ENCODE data around the gene IGF1.

IGF1 gene

DNA sequence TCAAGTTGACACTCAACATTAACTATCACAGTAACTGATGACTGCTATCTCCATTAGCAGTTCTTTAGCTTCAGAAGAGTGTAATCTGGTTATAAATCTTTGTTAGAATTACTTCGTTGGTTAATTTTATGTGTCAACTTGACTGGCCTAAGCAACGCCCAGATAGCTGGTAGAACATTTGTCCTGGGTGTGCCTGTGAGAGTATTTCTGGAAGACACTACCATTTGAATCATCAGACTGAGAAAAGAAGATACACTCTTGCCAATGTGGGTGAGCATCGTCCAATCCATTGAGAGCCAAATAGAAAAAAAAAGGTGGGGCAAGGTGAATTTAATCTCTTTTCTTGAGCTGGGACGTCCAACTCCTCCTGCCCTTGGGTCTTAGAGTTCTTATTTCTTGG is 129.0 kb downstream of the IGF1 start:
- Histone ChIP-seq H3K23ac (ENCODE audit: low read length) (no peak overlapping the region), H3K79me1 (ENCODE audit: low read length) (no peaks in the 10 kb centered on the region), H4K8ac (ENCODE audit: low read depth, low read length) (no peak overlapping the region), H3K27me3 (ENCODE audit: insufficient read depth, low read length, poor library complexity) (no peaks in the 10 kb centered on the region), H3K9ac (ENCODE audit: low read length) (no peak overlapping the region), H3K4me3 (ENCODE audit: low read length) (no peak overlapping the region), H3K4me2 (ENCODE audit: low read length) (no peak overlapping the region), H3K27ac (ENCODE audit: low read depth, low read length) (no peak overlapping the region), H3K56ac (ENCODE audit: low read length) (no peak overlapping the region), H2AK5ac (ENCODE audit: low read length) (no peak overlapping the region), H3K18ac (ENCODE audit: low read length) (no peak overlapping the region), H3K36me3 (ENCODE audit: control insufficient read depth, insufficient read depth, low read length) (no peaks in the 10 kb centered on the region), H3K79me2 (ENCODE audit: control insufficient read depth, insufficient read depth, low read length) (no peaks in the 10 kb centered on the region), H4K5ac (ENCODE audit: low read length) (no peak overlapping the region), H2BK15ac (replicated peaks; ENCODE audit: low read depth) (no peak overlapping the region), H2BK120ac (ENCODE audit: low read depth, low read length) (no peak overlapping the region), H3K4ac (ENCODE audit: low read depth, low read length) (no peak overlapping the region), H3K4me1 (ENCODE audit: control insufficient read depth, low read depth, low read length) (no peaks in the 10 kb centered on the region), H2BK5ac (ENCODE audit: low read length) (no peak overlapping the region)
- no peak for DNase-seq
- no CpG with 5 or more reads among the region's 4 CpGs for WGBS (ENCODE audit: extremely low coverage, insufficient coverage, low lambda C conversion rate)

DNA sequence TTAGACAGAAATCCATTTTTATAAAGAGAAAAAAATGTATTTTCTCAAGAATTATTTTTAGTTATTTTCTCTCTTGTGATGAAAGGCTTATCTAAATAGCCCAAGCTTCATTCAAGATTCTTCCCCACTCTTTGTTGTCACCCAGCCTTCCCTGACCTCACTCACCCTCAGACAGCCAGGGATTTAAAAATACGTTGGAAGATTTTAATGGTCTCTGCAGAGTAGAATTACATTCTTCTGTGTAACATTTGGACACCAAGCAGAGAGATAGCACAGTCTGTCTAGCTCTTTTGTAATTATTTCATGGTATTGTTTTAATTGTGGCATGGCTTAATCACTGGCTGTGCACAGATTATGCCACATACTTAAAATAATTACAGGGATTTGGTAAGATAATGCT is 130.3 kb downstream of the IGF1 start:
- no peaks in the 10 kb centered on the region for H3K36me3 ChIP-seq (ENCODE audit: control insufficient read depth, insufficient read depth, low read length)
- H3K4me1 ChIP-seq (ENCODE audit: control insufficient read depth, low read depth, low read length): no peaks in the 10 kb centered on the region
- no peak overlapping the region for H3K18ac ChIP-seq (ENCODE audit: low read length)
- H3K79me2 ChIP-seq (ENCODE audit: control insufficient read depth, insufficient read depth, low read length): no peaks in the 10 kb centered on the region
- no peak overlapping the region for H3K23ac ChIP-seq (ENCODE audit: low read length)
- H3K4me2 ChIP-seq (ENCODE audit: low read length): no peak overlapping the region
- no peak overlapping the region for H3K9ac ChIP-seq (ENCODE audit: low read length)
- H4K5ac ChIP-seq (ENCODE audit: low read length): no peak overlapping the region
- H3K27me3 ChIP-seq (ENCODE audit: insufficient read depth, low read length, poor library complexity): no peaks in the 10 kb centered on the region
- H2AK5ac ChIP-seq (ENCODE audit: low read length): no peak overlapping the region
- H3K27ac ChIP-seq (ENCODE audit: low read depth, low read length): no peak overlapping the region
- no peak overlapping the region for H2BK15ac ChIP-seq (replicated peaks; ENCODE audit: low read depth)
- no peak for DNase-seq
- no peaks in the 10 kb centered on the region for H3K79me1 ChIP-seq (ENCODE audit: low read length)
- no peak overlapping the region for H2BK5ac ChIP-seq (ENCODE audit: low read length)
- H3K56ac ChIP-seq (ENCODE audit: low read length): no peak overlapping the region
- no peak overlapping the region for H4K8ac ChIP-seq (ENCODE audit: low read depth, low read length)
- H3K4me3 ChIP-seq (ENCODE audit: low read length): no peak overlapping the region
- no CpG with 5 or more reads among the region's 1 CpG for WGBS (ENCODE audit: extremely low coverage, insufficient coverage, low lambda C conversion rate)
- no peak overlapping the region for H2BK120ac ChIP-seq (ENCODE audit: low read depth, low read length)
- H3K4ac ChIP-seq (ENCODE audit: low read depth, low read length): no peak overlapping the region

DNA sequence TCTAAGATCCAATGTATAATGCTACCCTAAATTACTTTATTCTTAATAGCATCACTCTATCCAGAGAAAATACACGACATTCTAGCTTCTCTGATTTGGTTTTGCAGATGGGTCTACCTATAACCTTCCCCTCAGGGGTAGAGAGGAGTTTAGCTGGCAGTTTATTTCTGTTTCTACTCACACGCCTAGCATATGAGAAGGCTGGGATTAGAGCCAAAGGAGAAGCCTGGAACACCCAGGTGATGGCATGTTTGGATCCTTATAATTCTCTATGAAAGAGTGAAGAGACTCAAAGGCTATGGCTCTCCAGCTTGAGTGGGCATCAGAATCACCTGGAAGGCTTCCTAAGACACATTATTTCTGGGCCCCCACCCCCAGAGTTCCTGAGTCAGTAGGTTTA is 131.3 kb downstream of the IGF1 start:
- no peaks in the 10 kb centered on the region for H3K4me1 ChIP-seq (ENCODE audit: control insufficient read depth, low read depth, low read length)
- H2BK120ac ChIP-seq (ENCODE audit: low read depth, low read length): no peak overlapping the region
- DNase-seq: no peak
- H3K4ac ChIP-seq (ENCODE audit: low read depth, low read length): no peak overlapping the region
- H2BK5ac ChIP-seq (ENCODE audit: low read length): no peak overlapping the region
- H3K18ac ChIP-seq (ENCODE audit: low read length): no peak overlapping the region
- no peak overlapping the region for H3K56ac ChIP-seq (ENCODE audit: low read length)
- H3K36me3 ChIP-seq (ENCODE audit: control insufficient read depth, insufficient read depth, low read length): no peaks in the 10 kb centered on the region
- H3K4me3 ChIP-seq (ENCODE audit: low read length): no peak overlapping the region
- H2BK15ac ChIP-seq (replicated peaks; ENCODE audit: low read depth): no peak overlapping the region
- H3K79me2 ChIP-seq (ENCODE audit: control insufficient read depth, insufficient read depth, low read length): no peaks in the 10 kb centered on the region
- H3K79me1 ChIP-seq (ENCODE audit: low read length): no peaks in the 10 kb centered on the region
- no peak overlapping the region for H3K4me2 ChIP-seq (ENCODE audit: low read length)
- H3K27me3 ChIP-seq (ENCODE audit: insufficient read depth, low read length, poor library complexity): no peaks in the 10 kb centered on the region
- H4K8ac ChIP-seq (ENCODE audit: low read depth, low read length): no peak overlapping the region
- H4K5ac ChIP-seq (ENCODE audit: low read length): no peak overlapping the region
- no peak overlapping the region for H2AK5ac ChIP-seq (ENCODE audit: low read length)
- no peak overlapping the region for H3K9ac ChIP-seq (ENCODE audit: low read length)
- no peak overlapping the region for H3K23ac ChIP-seq (ENCODE audit: low read length)
- no CpG with 5 or more reads among the region's 2 CpGs for WGBS (ENCODE audit: extremely low coverage, insufficient coverage, low lambda C conversion rate)
- no peak overlapping the region for H3K27ac ChIP-seq (ENCODE audit: low read depth, low read length)

DNA sequence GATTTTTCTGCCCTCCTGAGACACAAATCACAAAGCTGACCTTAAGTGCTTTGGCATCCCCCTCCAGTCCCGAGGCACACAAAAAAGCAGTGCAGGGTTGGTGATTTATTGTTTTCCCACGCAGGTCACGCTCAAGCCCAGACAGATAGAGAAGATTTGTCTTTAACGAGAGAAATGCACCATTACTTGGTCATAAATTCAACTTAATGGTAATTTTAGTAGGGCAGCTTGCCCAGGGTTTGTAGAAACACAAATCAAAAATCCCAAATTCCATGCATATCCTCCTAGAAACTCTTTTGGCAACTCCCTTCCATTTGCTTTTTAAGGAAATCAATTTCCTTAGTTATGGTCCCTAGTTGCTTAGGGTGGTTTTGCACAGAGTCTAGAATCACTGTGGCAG is 132.6 kb downstream of the IGF1 start:
- H4K5ac ChIP-seq (ENCODE audit: low read length): no peak overlapping the region
- no peak for DNase-seq
- H3K23ac ChIP-seq (ENCODE audit: low read length): no peak overlapping the region
- H3K27ac ChIP-seq (ENCODE audit: low read depth, low read length): no peak overlapping the region
- H2BK15ac ChIP-seq (replicated peaks; ENCODE audit: low read depth): no peak overlapping the region
- no peaks in the 10 kb centered on the region for H3K79me1 ChIP-seq (ENCODE audit: low read length)
- H2BK120ac ChIP-seq (ENCODE audit: low read depth, low read length): no peak overlapping the region
- H3K4me2 ChIP-seq (ENCODE audit: low read length): no peak overlapping the region
- no peaks in the 10 kb centered on the region for H3K4me1 ChIP-seq (ENCODE audit: control insufficient read depth, low read depth, low read length)
- H3K79me2 ChIP-seq (ENCODE audit: control insufficient read depth, insufficient read depth, low read length): no peaks in the 10 kb centered on the region
- H2BK5ac ChIP-seq (ENCODE audit: low read length): no peak overlapping the region
- no peaks in the 10 kb centered on the region for H3K27me3 ChIP-seq (ENCODE audit: insufficient read depth, low read length, poor library complexity)
- no peaks in the 10 kb centered on the region for H3K36me3 ChIP-seq (ENCODE audit: control insufficient read depth, insufficient read depth, low read length)
- no CpG with 5 or more reads among the region's 4 CpGs for WGBS (ENCODE audit: extremely low coverage, insufficient coverage, low lambda C conversion rate)
- no peak overlapping the region for H3K56ac ChIP-seq (ENCODE audit: low read length)
- H3K9ac ChIP-seq (ENCODE audit: low read length): no peak overlapping the region
- no peak overlapping the region for H4K8ac ChIP-seq (ENCODE audit: low read depth, low read length)
- no peak overlapping the region for H3K18ac ChIP-seq (ENCODE audit: low read length)
- no peak overlapping the region for H3K4me3 ChIP-seq (ENCODE audit: low read length)
- H2AK5ac ChIP-seq (ENCODE audit: low read length): no peak overlapping the region
- no peak overlapping the region for H3K4ac ChIP-seq (ENCODE audit: low read depth, low read length)
